ENCODE data around the gene IGF2BP3.

DNA sequence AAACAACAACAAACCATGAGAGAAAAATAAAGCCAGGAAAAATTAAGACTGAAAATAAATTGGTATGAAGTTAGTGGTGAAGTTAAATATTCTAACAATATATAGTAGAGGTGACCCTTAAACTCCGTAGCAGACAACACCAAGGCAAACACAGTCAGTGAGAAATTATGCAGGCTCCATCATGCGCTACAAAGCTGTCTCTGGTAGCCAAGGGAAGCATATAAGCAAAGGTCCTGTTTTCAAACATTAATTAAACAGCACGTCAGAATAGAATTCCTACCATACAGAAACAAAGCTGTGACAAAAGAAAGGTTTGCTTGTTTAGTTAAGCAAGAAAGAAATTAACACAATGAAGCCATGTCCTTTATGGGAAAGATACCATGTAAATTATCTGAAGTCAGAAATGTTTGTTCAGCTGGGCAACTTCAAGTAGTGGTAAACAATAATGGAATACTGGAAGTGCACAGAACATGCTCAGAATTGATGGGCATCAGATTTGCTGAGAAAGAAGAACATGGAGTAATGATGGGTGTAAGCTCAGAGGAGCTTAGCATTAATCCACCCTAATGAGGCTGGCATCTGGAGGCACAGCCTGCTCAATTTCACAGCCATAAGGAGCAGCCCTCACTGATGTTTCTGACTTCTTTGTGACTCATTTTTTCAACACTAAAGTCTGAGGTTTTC lies 75.7 kb downstream of the IGF2BP3 start:
- TF ChIP-seq, protein P1, sequence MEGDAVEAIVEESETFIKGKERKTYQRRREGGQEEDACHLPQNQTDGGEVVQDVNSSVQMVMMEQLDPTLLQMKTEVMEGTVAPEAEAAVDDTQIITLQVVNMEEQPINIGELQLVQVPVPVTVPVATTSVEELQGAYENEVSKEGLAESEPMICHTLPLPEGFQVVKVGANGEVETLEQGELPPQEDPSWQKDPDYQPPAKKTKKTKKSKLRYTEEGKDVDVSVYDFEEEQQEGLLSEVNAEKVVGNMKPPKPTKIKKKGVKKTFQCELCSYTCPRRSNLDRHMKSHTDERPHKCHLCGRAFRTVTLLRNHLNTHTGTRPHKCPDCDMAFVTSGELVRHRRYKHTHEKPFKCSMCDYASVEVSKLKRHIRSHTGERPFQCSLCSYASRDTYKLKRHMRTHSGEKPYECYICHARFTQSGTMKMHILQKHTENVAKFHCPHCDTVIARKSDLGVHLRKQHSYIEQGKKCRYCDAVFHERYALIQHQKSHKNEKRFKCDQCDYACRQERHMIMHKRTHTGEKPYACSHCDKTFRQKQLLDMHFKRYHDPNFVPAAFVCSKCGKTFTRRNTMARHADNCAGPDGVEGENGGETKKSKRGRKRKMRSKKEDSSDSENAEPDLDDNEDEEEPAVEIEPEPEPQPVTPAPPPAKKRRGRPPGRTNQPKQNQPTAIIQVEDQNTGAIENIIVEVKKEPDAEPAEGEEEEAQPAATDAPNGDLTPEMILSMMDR (IDR thresholded peaks at IDR 0.05) = no peak
- TF ChIP-seq POLR2A (IDR thresholded peaks at IDR 0.05) = no peak
